Astrocyte of the hippocampus (primary cell): ENCODE results near the gene MPP3.
A peak's percentile ranks its signal among the peaks of the same experiment; 100 is the strongest.
"Not testable (repeated sequence)": the region's sequence is repeated elsewhere in the genome, so short reads cannot be mapped to it uniquely, and the experiment has no call there.

Source experiments
- DNase-seq: peaks from one replicate; pipeline ENCODE4 v3.0.0; 2011; ENCODE audit warnings: low read depth, low spot score

MPP3 gene, protein sequence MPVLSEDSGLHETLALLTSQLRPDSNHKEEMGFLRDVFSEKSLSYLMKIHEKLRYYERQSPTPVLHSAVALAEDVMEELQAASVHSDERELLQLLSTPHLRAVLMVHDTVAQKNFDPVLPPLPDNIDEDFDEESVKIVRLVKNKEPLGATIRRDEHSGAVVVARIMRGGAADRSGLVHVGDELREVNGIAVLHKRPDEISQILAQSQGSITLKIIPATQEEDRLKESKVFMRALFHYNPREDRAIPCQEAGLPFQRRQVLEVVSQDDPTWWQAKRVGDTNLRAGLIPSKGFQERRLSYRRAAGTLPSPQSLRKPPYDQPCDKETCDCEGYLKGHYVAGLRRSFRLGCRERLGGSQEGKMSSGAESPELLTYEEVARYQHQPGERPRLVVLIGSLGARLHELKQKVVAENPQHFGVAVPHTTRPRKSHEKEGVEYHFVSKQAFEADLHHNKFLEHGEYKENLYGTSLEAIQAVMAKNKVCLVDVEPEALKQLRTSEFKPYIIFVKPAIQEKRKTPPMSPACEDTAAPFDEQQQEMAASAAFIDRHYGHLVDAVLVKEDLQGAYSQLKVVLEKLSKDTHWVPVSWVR

GRCh38 chr17:43832976-43833829 is at the start of gene MPP3:
TSS of gene MPP3 (minus strand) at chr17:43833146. CDS start at chr17:43831906, 1,240 bp downstream.
- peak; percentile 91 for DNase-seq

DNA sequence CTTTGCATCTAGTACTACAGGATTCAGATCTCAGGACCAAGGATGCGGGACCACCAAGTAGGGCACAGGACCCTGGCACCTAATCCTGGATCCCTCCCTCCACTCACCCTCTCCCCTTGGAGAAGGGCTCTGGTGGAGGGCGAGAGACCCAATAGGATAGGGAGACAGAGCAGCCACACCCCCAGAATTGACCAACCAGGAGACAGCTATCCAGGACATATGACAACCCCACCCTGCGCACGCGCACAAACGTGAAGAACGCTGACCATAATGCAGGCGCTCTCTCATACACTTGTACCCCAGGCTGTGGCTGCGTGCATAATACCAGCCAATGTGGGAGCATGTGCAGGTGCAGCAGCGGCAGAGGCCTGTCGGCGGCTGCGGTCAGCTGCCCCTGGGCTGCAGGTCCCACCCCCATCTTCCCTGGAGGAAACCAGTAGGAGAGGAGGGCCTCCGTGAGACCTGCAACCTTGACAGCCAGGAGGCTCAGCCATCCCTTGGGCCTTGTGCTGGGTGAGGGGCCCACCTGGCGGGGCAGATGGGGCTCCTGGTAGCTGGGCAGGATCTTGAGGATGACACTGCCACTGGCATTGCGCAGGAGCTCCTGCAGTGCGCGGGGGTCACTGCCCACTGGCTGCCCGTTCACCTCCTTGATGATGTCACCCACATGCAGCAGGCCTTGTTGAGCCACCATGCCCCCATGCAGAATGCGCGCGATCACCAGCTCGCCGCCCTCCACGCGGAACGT is 49.0 kb upstream of the MPP3 start:
- no peak for DNase-seq

GRCh38 chr17:43881181-43881580 is 48.2 kb upstream of the MPP3 start:
- no peak for DNase-seq

DNA sequence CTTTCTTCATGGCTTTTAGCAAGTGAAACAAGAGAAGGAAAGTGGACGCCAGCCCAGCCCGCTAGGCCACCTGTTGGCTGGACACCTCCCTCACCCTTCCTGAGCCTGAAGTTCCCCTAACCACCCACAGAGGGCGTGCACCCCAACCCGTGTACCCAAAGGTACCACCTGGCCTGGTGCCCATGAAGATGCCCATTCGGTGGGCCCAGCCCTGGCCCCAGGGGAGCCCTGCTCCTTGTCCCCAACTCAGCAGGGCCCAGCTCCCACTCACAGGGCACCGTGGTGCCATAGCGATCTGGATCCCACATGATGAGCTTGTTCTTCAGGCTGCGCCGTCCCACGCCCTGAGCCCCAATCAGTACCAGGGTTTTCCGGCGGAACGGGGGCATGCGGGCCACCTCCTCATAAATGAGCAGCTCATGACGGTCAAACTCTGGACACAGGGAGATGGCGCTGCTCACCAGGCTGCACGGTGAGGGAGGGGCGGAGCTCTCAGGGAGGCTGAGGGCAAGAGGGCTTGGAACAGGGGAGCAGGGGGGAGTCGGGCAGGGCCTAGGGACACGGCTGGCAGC is 47.6 kb upstream of the MPP3 start:
- DNase-seq, result peak; percentile 37

DNA sequence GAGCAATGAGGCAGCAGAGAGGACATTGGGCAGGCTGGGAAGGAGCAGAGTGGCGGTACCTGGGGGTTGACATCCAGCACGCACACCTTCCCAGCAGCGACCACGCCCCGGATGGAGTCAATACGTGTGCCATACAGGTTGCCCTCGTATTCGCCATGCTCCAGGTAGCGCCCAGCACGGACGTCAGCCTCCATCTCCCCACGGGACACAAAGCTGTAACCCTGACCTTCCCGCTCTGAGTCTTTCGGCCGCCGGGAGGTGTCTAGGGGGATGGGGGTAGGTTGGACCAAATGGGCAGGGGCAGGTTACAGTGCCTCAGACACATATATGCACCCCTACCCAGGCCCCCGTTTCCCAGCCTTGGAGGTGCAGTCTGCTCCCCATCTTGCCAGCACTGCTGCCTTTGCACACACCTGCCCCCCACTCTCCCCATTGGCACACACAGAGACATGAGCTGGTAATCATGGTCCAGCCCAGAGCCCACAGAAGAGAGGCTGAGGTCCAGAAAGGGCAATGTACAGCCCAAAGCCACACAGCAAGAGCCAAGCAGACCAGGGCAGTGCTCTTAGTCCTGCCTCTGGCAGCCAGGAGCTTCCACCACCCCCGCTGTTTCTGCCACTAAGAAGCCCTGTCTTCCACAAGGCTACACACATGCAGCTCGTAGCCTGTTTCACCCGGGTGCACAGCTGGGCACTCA is 46.9 kb upstream of the MPP3 start:
- no peak for DNase-seq

- peak; percentile 91 for DNase-seq
Measured at GRCh38 chr17:43878260-43879175, 45.6 kb upstream of the MPP3 start.

GRCh38 chr17:43877451-43878155 is 44.7 kb upstream of the MPP3 start:
- DNase-seq, result no peak

- no peak for DNase-seq
Measured at GRCh38 chr17:43877031-43877430, 44.1 kb upstream of the MPP3 start.

DNA sequence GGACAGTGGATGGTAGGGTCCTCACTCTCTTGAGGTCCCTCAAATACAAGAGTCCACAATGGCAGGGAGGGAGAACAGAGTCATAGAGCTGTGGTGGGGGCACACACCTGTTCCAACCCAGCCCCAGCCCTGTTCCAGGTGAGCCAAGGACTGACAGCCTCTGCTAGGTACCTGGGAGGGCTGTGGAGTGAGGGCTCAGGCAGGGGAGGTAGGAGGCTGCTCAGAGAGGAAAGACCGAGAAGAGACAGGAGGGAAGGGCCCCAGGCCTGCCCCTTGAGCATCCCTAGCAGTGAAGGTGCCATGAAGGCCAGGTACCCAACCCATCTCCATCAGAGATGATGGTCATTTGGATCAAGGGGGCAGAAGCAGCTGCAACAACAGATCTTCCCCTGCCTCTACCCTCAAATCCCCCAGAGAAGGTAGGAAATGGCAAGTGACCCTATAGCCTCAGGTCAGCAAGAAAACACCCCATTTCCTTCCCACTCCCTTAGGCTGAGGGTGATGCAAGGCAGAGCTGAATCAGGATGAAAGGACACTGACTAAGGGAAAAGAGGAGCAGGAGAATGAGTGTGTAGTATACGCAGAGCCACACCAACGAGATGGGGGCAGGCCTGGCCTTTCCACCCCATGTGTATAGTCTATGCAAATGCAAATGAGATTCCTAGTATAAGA is 42.7 kb upstream of the MPP3 start:
- no peak for DNase-seq

- no peak for DNase-seq
Measured at GRCh38 chr17:43874293-43874692, 41.3 kb upstream of the MPP3 start.

DNA sequence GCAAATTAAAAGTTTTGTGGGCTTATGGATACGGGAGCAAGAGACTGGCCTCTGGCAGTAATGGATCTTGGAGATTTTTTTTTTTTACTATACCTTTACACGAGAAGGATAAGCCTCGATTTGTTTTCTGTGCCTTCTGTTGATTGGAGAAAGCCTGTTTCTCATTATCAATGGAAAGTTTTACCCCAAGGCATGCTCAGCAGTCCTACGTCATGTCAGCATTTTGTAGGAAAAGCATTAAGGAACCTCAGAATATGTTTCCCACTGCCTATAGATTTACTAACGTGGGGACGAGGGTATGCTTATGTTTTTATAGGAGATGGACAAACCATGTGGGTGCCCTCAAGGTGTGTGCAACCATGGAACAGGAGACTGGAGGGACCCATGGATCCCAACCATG is 40.9 kb upstream of the MPP3 start:
- no peak for DNase-seq

GRCh38 chr17:43873091-43873490 is 40.1 kb upstream of the MPP3 start:
- DNase-seq, result no peak

DNA sequence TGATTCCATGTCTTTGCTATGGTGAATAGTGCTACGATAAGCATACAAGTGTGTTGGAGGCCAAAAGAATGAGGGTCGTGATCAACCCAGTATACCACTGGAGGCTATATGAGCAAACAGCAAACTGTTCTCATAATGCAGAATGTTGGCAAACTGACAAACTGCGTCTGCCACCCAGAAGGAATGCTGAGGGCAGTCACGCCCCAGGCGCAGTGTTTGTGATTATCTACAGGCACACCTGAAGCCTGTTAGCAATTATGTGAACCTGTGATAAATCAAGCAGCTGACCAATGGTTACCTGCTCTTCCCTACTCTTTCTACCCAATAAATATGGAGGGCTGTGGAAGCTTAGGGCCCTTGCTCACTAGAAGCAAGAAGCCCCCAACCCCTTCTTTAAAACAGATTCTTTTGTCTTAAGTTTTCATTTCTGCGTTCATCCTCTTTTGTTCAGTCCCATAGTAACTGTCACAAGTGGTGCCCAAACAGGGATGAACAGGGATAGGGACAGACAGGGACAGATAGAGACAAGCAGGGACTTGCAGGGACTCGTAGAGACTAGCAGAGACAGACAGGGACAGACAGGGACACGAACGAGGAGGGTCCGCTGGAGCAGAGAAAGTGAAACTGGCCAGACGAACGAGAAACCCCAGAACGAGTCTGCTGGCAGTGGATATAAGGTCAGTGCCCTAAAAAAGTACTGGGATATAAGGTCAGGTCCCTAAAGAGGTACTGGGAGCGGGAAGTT is 39.2 kb upstream of the MPP3 start:
- no peak for DNase-seq

- not testable (repeated sequence) for DNase-seq
Measured at GRCh38 chr17:43869031-43869430, 36.1 kb upstream of the MPP3 start.

GRCh38 chr17:43868226-43868994 is 35.5 kb upstream of the MPP3 start:
- no peak for DNase-seq

DNA sequence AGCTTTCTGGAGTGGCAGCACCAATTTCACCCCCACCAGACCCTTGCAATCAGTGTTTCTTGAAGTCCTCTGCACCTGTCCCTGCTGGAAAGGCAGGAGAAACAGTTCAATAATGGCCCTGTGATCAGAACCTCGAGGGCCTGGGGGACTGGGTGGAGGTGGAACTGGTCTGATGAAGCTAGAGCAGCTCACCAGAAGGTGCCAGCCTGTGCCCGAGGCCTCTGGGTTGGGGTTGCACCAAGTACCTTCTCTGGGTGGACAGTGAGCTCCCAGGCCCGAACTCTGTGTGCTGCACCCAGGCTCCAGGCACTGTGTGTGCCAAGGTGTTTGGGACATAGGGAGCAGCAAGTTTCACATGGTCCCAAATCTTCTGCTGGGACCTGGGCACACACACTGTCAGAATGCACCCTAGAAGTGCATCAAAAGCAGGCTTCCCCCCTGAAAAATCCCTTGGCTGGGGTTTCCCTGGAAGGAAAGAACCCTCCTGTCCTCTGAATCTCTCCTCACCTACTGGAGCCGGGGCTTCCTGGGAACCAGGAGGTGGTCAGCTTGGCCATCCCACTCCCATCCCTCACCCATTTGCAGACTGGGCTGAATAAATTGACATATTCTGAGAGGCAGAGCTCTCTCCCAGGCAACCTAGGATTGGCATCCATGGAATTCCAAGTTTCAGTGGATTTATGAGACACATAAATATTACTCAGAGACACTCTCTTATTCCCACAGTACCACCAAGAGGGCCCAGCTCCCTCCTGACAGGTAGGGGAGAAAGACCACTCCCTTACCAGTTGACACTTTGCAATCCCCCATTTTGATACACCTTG is 31.4 kb upstream of the MPP3 start:
- peak; percentile 14 for DNase-seq
